GM12878 (cell line): ENCODE measurements around the gene HELZ. TPM values are rescaled to one million over a fixed set of nuclear protein-coding genes. Genes with fewer than 3 reads are reported as not detected.
A peak's percentile ranks its signal among the peaks of the same experiment; 100 is the strongest.

Source experiments
- BRCA1 ChIP-seq: IDR thresholded peaks from 2 replicates; pipeline ENCODE4 v1.6.1; 2011; ENCODE audit warnings: low read depth, low read length, improper control_type of control experiment
- CBX3 ChIP-seq: fragments of 200-600 bp; sonication (generic); IDR thresholded peaks from 2 replicates; pipeline ENCODE4 v1.6.1; 2016; ENCODE audit warnings: low read depth, borderline replicate concordance
- E2F8 ChIP-seq: fragments of 450-650 bp; IDR thresholded peaks from 2 replicates; pipeline ENCODE4 v1.6.1; 2018; ENCODE audit warnings: mild to moderate bottlenecking, low read depth, moderate library complexity; ENCODE audit not compliant: partially characterized antibody
- EP300 ChIP-seq, 2 experiments: fragments of 150-350 bp in 1 of 2; IDR thresholded peaks; 2 replicates each; pipeline ENCODE4 v1.6.1; 2011 to 2012; ENCODE audit warnings: low read depth in 2 of 2, low read length in 2 of 2, borderline replicate concordance in 1 of 2, improper control_type of control experiment in 1 of 2, inconsistent platforms in 1 of 2; ENCODE audit not compliant: control insufficient read depth in 1 of 2
- FOXK2 ChIP-seq: fragments of 450-650 bp; IDR thresholded peaks from 2 replicates; pipeline ENCODE4 v1.6.1; 2017; ENCODE audit warnings: mild to moderate bottlenecking, moderate library complexity
- IRF4 ChIP-seq: IDR thresholded peaks from 2 replicates; pipeline ENCODE4 v1.6.1; 2011; ENCODE audit warnings: low read depth, low read length
- MEF2A ChIP-seq: IDR thresholded peaks from 2 replicates; pipeline ENCODE4 v1.6.1; 2011; ENCODE audit warnings: low read depth, mild to moderate bottlenecking, low read length, moderate library complexity; ENCODE audit not compliant: insufficient read depth
- MLLT1 ChIP-seq: fragments of 450-650 bp; IDR thresholded peaks from 2 replicates; pipeline ENCODE4 v1.6.1; 2016; ENCODE audit warnings: mild to moderate bottlenecking
- NFXL1 ChIP-seq: fragments of 450-650 bp; IDR thresholded peaks from 2 replicates; pipeline ENCODE4 v1.6.1; 2017; ENCODE audit warnings: antibody characterized with exemption, mild to moderate bottlenecking, borderline replicate concordance
- PAX8 ChIP-seq: fragments of 450-650 bp; IDR thresholded peaks from 2 replicates; pipeline ENCODE4 v1.6.1; 2017; ENCODE audit warnings: mild to moderate bottlenecking, moderate library complexity
- RAD51 ChIP-seq: fragments of 450-650 bp; IDR thresholded peaks from 2 replicates; pipeline ENCODE4 v1.6.1; 2016; ENCODE audit warnings: moderate library complexity, mild to moderate bottlenecking, inconsistent platforms
- RELA ChIP-seq: fragments of 450-650 bp; IDR thresholded peaks from 2 replicates; pipeline ENCODE4 v1.8.0; 2014; ENCODE audit warnings: borderline replicate concordance; ENCODE audit not compliant: partially characterized antibody
- SMARCA5 ChIP-seq: fragments of 450-650 bp; IDR thresholded peaks from 2 replicates; pipeline ENCODE4 v1.6.1; 2017; ENCODE audit warnings: mild to moderate bottlenecking
- SRF ChIP-seq, 2 experiments: IDR thresholded peaks; 2 replicates each; pipeline ENCODE4 v1.6.1; 2011; ENCODE audit warnings: low read depth in 2 of 2, low read length in 2 of 2, mild to moderate bottlenecking in 1 of 2, moderate library complexity in 1 of 2
- TBL1XR1 ChIP-seq: IDR thresholded peaks from 2 replicates; pipeline ENCODE4 v1.6.1; 2012; ENCODE audit warnings: low read depth, low read length, improper control_type of control experiment
- ZBED1 ChIP-seq: IDR thresholded peaks from 2 replicates; pipeline ENCODE4 v1.6.1; 2016; ENCODE audit warnings: borderline replicate concordance
- polyA plus RNA-seq, 11 experiments: library from polyadenylated mRNA; depleted of rRNA in 4 of 11; unstranded in 6 of 11; stranded (reverse) in 5 of 11; fragments of >200 nt; fragmentation: Nextera tagmentation in 4 of 11; fragmentation: Illumina TruSeq in 1 of 11; extraction: Ambion mirVana in 4 of 11; extraction: Trizol in 1 of 11; gene quantifications; 1 replicate in 1 of 11; 2 replicates in 10 of 11; pipeline versions ENCODE4 v1.2.1 to v1.2.3, GENCODE V29; 2011 to 2016; ENCODE audit warnings: inconsistent platforms in 2 of 11, missing spikeins in 2 of 11, low read depth in 1 of 11
- total RNA-seq, 4 experiments: library from RNA; depleted of rRNA in 3 of 4; stranded (reverse); fragments of >200 nt in 3 of 4; fragmentation: Illumina TruSeq in 1 of 4; extraction: Trizol in 1 of 4; gene quantifications; 2 replicates each; pipeline versions ENCODE4 v1.2.1 to v1.2.3, GENCODE V29; 2013 to 2021
- TF ChIP-seq, protein P1 (sequence below): fragments of 150-350 bp; IDR thresholded peaks from 2 replicates; pipeline ENCODE4 v1.6.1; 2016; ENCODE audit warnings: low read depth, low read length
- TF ChIP-seq, protein P2 (sequence below): IDR thresholded peaks from 2 replicates; pipeline ENCODE4 v1.6.1; 2011; ENCODE audit warnings: borderline replicate concordance, low read depth, mild to moderate bottlenecking, moderate library complexity, mixed read lengths, low read length; ENCODE audit not compliant: insufficient read depth; ENCODE audit errors: extremely low read length

Gene HELZ
- total and polyA plus RNA-seq, 10 of the 15 experiments (the other 5 are each of a cell fraction or from before 2014, with no cell fraction given): 1.5 to 36.8 (median 19.1) TPM

GRCh38 chr17:67035131-67036083 is 209.6 kb downstream of the HELZ start (continued):
- TF ChIP-seq MLLT1: peak; percentile 50; the same call in 1 of the 2 replicates
- TF ChIP-seq SMARCA5: 0 out of 2 replicates have a peak, but pooled peaks have one; percentile 22
- TF ChIP-seq E2F8: no peak
- TF ChIP-seq SRF (IDR thresholded peaks at IDR 0.05; ENCODE audit: low read depth in 2 of 2, low read length in 2 of 2): peak in 1 of 2 experiments; percentile 80; a peak in 2 of 4 replicates
- TF ChIP-seq PAX8: no peak
- peak; percentile 83 for TF ChIP-seq MEF2A
- peak; percentile 82 for TF ChIP-seq RELA
- TF ChIP-seq, protein P1, sequence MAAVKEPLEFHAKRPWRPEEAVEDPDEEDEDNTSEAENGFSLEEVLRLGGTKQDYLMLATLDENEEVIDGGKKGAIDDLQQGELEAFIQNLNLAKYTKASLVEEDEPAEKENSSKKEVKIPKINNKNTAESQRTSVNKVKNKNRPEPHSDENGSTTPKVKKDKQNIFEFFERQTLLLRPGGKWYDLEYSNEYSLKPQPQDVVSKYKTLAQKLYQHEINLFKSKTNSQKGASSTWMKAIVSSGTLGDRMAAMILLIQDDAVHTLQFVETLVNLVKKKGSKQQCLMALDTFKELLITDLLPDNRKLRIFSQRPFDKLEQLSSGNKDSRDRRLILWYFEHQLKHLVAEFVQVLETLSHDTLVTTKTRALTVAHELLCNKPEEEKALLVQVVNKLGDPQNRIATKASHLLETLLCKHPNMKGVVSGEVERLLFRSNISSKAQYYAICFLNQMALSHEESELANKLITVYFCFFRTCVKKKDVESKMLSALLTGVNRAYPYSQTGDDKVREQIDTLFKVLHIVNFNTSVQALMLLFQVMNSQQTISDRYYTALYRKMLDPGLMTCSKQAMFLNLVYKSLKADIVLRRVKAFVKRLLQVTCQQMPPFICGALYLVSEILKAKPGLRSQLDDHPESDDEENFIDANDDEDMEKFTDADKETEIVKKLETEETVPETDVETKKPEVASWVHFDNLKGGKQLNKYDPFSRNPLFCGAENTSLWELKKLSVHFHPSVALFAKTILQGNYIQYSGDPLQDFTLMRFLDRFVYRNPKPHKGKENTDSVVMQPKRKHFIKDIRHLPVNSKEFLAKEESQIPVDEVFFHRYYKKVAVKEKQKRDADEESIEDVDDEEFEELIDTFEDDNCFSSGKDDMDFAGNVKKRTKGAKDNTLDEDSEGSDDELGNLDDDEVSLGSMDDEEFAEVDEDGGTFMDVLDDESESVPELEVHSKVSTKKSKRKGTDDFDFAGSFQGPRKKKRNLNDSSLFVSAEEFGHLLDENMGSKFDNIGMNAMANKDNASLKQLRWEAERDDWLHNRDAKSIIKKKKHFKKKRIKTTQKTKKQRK: no peak
- no peak for TF ChIP-seq CBX3
- TF ChIP-seq RAD51: no peak
- TF ChIP-seq EP300 (IDR thresholded peaks at IDR 0.05; ENCODE audit: borderline replicate concordance in 1 of 2, control insufficient read depth in 1 of 2, low read depth in 2 of 2, low read length in 2 of 2): peak; percentile 46 to 66; a peak in 3 of 4 replicates
- TF ChIP-seq, protein P2, sequence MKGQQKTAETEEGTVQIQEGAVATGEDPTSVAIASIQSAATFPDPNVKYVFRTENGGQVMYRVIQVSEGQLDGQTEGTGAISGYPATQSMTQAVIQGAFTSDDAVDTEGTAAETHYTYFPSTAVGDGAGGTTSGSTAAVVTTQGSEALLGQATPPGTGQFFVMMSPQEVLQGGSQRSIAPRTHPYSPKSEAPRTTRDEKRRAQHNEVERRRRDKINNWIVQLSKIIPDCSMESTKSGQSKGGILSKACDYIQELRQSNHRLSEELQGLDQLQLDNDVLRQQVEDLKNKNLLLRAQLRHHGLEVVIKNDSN: no peak
- TF ChIP-seq IRF4: peak; percentile 81
- no peak for TF ChIP-seq BRCA1
- TF ChIP-seq ZBED1: peak; percentile 65; the same call in 1 of the 2 replicates
- no peak for TF ChIP-seq FOXK2
- TF ChIP-seq NFXL1: no peak
- no peak; the same call in 1 of the 2 replicates for TF ChIP-seq TBL1XR1
